HepG2 (cell line): Measurements from ENCODE around the gene ACTR1B. TPM values are rescaled to one million over a fixed set of nuclear protein-coding genes. Genes with fewer than 3 reads are reported as not detected.

Experiments
- ARHGAP35 ChIP-seq: sonication (generic); formaldehyde crosslinking; IDR thresholded peaks from 2 replicates; pipeline ENCODE4 v1.9.0; 2022; ENCODE audit warnings: mild to moderate bottlenecking, inconsistent platforms, moderate library complexity, missing genetic modification reagents, borderline replicate concordance
- BRCA1 ChIP-seq: sonication (generic); formaldehyde crosslinking; IDR thresholded peaks from 2 replicates; pipeline ENCODE4 v1.4.0; 2020; ENCODE audit warnings: missing genetic modification reagents
- DDIT3 ChIP-seq: sonication (generic); formaldehyde crosslinking; IDR thresholded peaks from 2 replicates; pipeline ENCODE4 v1.4.0; 2020; ENCODE audit warnings: mild to moderate bottlenecking, missing genetic modification reagents
- FOXK1 ChIP-seq: sonication (generic); formaldehyde crosslinking; IDR thresholded peaks from 2 replicates; pipeline ENCODE4 v1.4.0; 2020; ENCODE audit warnings: low read depth, missing genetic modification reagents, borderline replicate concordance
- GTF3A ChIP-seq: sonication (generic); formaldehyde crosslinking; conservative IDR thresholded peaks from 2 replicates; pipeline ENCODE4 v1.4.0; 2020; ENCODE audit warnings: mild to moderate bottlenecking, missing genetic modification reagents
- HNF1A ChIP-seq, 2 experiments: sonication (generic) in 1 of 2; formaldehyde crosslinking in 1 of 2; IDR thresholded peaks; 2 replicates each; pipeline versions ENCODE4 v1.4.0 to v1.6.1; 2016 to 2020; ENCODE audit warnings: borderline replicate concordance in 1 of 2, low read depth in 1 of 2, mild to moderate bottlenecking in 1 of 2, missing genetic modification reagents in 1 of 2
- HNF4A ChIP-seq: sonication (generic); formaldehyde crosslinking; IDR thresholded peaks from 2 replicates; pipeline ENCODE4 v1.4.0; 2020; ENCODE audit warnings: missing genetic modification reagents
- HOXA3 ChIP-seq: sonication (generic); formaldehyde crosslinking; IDR thresholded peaks from 2 replicates; pipeline ENCODE4 v1.5.0; 2020; ENCODE audit warnings: missing genetic modification reagents
- PHF20 ChIP-seq: sonication (generic); formaldehyde crosslinking; IDR thresholded peaks from 2 replicates; pipeline ENCODE4 v1.5.0; 2020; ENCODE audit warnings: mild to moderate bottlenecking, missing genetic modification reagents
- RFX3 ChIP-seq: IDR thresholded peaks from 2 replicates; pipeline ENCODE4 v1.6.1; 2016; ENCODE audit warnings: missing biosample characterization, missing genetic modification reagents
- SKI ChIP-seq: fragments of 450-650 bp; IDR thresholded peaks from one replicate; pipeline ENCODE4 v1.6.1; 2018; ENCODE audit warnings: mild to moderate bottlenecking; ENCODE audit not compliant: partially characterized antibody
- TCF12 ChIP-seq, 2 experiments: fragments of 450-650 bp in 1 of 2; sonication (generic) in 1 of 2; formaldehyde crosslinking in 1 of 2; IDR thresholded peaks; 2 replicates each; pipeline versions ENCODE4 v1.6.1 to v1.8.0; 2017 to 2022; ENCODE audit warnings: antibody characterized with exemption in 1 of 2, mild to moderate bottlenecking in 1 of 2, missing genetic modification reagents in 1 of 2, moderate library complexity in 1 of 2
- TP53 ChIP-seq: sonication (generic); formaldehyde crosslinking; conservative IDR thresholded peaks from 2 replicates; pipeline ENCODE4 v1.4.0; 2020; ENCODE audit warnings: missing genetic modification reagents
- ZNF235 ChIP-seq: sonication (generic); formaldehyde crosslinking; IDR thresholded peaks from 2 replicates; pipeline ENCODE4 v1.8.1; 2023; ENCODE audit warnings: mild to moderate bottlenecking, missing genetic modification reagents, borderline replicate concordance
- ZNF280D ChIP-seq: sonication (generic); formaldehyde crosslinking; IDR thresholded peaks from 2 replicates; pipeline ENCODE4 v1.5.1; 2020; ENCODE audit warnings: mild to moderate bottlenecking, missing genetic modification reagents
- ZNF282 ChIP-seq: fragments of 450-650 bp; IDR thresholded peaks from 2 replicates; pipeline ENCODE4 v1.6.1; 2018; ENCODE audit not compliant: partially characterized antibody
- ZNF564 ChIP-seq: sonication (generic); formaldehyde crosslinking; IDR thresholded peaks from 2 replicates; pipeline ENCODE4 v1.8.1; 2023; ENCODE audit warnings: mild to moderate bottlenecking, missing genetic modification reagents
- polyA plus RNA-seq, 8 experiments: library from polyadenylated mRNA; depleted of rRNA in 3 of 8; stranded (reverse) in 7 of 8; unstranded in 1 of 8; fragments of >200 nt; fragmentation: Illumina TruSeq in 4 of 8; extraction: Trizol in 4 of 8; gene quantifications; 2 replicates each; pipeline versions ENCODE4 v1.2.1 to v1.2.3, GENCODE V29; 2011 to 2016; ENCODE audit warnings: low read depth in 4 of 8, missing spikeins in 1 of 8, mixed read lengths in 1 of 8; ENCODE audit not compliant: insufficient read depth in 1 of 8
- total RNA-seq, 5 experiments: library from RNA; depleted of rRNA; stranded (reverse); fragments of >200 nt; fragmentation: Illumina TruSeq; extraction: Trizol; gene quantifications; 2 replicates each; pipeline ENCODE4 v1.2.3, GENCODE V29; 2016; ENCODE audit warnings: low read depth in 1 of 5
- TF ChIP-seq, protein P1 (sequence below): sonication (generic); formaldehyde crosslinking; IDR thresholded peaks from 2 replicates; pipeline ENCODE4 v1.9.0; 2021; ENCODE audit warnings: missing genetic modification reagents, borderline replicate concordance

The ACTR1B gene
- total and polyA plus RNA-seq, 2 of the 13 experiments (the other 11 are each of a cell fraction or from before 2014, with no cell fraction given): 61.7 to 76.7 TPM

GRCh38 chr2:97645112-97645694 lies 18.6 kb downstream of the ACTR1B start (continued):
- TF ChIP-seq HNF1A (IDR thresholded peaks at IDR 0.05; ENCODE audit: low read depth): no peak
- TF ChIP-seq HNF1A (CRISPR knock-in tag; IDR thresholded peaks at IDR 0.05; ENCODE audit: borderline replicate concordance): peak; percentile 43; the same call in 1 of the 2 replicates
- no peak for TF ChIP-seq RFX3 (CRISPR knock-in tag)
- TF ChIP-seq PHF20: no peak
- TF ChIP-seq, protein P1, sequence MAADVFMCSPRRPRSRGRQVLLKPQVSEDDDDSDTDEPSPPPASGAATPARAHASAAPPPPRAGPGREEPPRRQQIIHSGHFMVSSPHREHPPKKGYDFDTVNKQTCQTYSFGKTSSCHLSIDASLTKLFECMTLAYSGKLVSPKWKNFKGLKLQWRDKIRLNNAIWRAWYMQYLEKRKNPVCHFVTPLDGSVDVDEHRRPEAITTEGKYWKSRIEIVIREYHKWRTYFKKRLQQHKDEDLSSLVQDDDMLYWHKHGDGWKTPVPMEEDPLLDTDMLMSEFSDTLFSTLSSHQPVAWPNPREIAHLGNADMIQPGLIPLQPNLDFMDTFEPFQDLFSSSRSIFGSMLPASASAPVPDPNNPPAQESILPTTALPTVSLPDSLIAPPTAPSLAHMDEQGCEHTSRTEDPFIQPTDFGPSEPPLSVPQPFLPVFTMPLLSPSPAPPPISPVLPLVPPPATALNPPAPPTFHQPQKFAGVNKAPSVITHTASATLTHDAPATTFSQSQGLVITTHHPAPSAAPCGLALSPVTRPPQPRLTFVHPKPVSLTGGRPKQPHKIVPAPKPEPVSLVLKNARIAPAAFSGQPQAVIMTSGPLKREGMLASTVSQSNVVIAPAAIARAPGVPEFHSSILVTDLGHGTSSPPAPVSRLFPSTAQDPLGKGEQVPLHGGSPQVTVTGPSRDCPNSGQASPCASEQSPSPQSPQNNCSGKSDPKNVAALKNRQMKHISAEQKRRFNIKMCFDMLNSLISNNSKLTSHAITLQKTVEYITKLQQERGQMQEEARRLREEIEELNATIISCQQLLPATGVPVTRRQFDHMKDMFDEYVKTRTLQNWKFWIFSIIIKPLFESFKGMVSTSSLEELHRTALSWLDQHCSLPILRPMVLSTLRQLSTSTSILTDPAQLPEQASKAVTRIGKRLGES (CRISPR knock-in tag): no peak
- TF ChIP-seq ZNF235 (CRISPR knock-in tag): no peak
- TF ChIP-seq TP53 (CRISPR knock-in tag): no peak
- no peak for TF ChIP-seq ZNF564
- TF ChIP-seq ARHGAP35 (CRISPR knock-in tag): peak; percentile 38; the same call in 1 of the 2 replicates
- TF ChIP-seq ZNF280D (CRISPR knock-in tag): no peak; the same call in 1 of the 2 replicates
- TF ChIP-seq ZNF282: no peak
- no peak for TF ChIP-seq BRCA1 (CRISPR knock-in tag)
- TF ChIP-seq HNF4A (CRISPR knock-in tag): no peak
- TF ChIP-seq SKI: no peak
- no peak for TF ChIP-seq DDIT3 (CRISPR knock-in tag)
- TF ChIP-seq HOXA3 (CRISPR knock-in tag): no peak
- no peak for TF ChIP-seq FOXK1 (CRISPR knock-in tag)
- no peak for TF ChIP-seq GTF3A
- no peak for TF ChIP-seq TCF12 (IDR thresholded peaks at IDR 0.05)
- no peak for TF ChIP-seq TCF12 (CRISPR knock-in tag; IDR thresholded peaks at IDR 0.05)
